GM19324 (cell line): ENCODE measurements around the gene PRPS1.
"Not testable (repeated sequence)": the region's sequence is repeated elsewhere in the genome, so short reads cannot be mapped to it uniquely, and the experiment has no call there.

Source experiments
- ATAC-seq: cut with Tn5 transposase; IDR thresholded peaks from one replicate; pipeline ENCODE4 v1.9.1; 2021; ENCODE audit warnings: mild to moderate bottlenecking, moderate library complexity; ENCODE audit not compliant: unreplicated experiment, low FRiP score

PRPS1 gene

DNA sequence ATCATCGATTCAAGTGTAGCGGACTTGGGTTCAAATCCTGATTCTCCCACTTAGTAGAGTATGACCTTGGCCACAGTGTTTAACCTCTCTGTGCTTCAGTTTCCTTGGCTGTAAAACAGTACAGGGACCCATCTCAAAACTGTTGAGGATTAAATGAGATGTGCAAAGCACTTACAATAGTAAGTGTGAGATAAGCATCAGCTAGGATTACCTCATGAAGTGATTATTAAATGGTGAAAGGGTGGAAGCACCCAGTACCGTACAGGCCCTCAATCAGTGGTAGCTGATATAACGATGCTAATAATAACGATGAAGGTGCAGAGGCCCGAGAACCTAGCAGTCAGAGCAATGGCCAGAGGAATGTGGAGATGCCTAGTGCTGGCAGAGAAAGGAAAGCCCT lies 45.1 kb downstream of the PRPS1 start:
- no peak for ATAC-seq

DNA sequence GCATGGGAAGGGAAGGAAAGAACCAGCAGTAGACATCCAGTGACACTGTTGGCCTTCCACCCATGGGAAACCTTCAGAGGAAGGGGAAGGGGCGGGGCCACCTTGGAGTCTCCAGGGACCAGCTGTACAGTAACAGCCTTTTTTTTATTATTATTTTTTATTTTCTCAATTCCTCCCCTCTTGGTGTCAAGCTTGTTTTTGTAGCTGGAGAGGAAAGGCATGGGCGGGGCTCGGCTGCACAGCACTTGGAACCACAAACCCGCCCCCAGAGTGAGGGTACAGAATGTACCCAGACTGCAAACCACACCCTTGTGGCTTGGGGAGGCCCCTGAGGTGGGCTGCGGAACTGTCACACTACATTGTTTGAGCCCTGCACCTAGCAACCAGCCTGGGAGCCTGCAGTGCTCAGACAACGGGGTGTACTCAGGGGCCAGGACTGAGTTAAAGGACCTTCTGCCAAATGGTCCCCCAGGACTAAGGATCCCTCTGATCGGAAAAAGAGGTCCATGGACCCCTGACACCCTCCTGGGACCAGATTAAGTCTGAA lies 45.7 kb downstream of the PRPS1 start:
- ATAC-seq, result peak; percentile 91

DNA sequence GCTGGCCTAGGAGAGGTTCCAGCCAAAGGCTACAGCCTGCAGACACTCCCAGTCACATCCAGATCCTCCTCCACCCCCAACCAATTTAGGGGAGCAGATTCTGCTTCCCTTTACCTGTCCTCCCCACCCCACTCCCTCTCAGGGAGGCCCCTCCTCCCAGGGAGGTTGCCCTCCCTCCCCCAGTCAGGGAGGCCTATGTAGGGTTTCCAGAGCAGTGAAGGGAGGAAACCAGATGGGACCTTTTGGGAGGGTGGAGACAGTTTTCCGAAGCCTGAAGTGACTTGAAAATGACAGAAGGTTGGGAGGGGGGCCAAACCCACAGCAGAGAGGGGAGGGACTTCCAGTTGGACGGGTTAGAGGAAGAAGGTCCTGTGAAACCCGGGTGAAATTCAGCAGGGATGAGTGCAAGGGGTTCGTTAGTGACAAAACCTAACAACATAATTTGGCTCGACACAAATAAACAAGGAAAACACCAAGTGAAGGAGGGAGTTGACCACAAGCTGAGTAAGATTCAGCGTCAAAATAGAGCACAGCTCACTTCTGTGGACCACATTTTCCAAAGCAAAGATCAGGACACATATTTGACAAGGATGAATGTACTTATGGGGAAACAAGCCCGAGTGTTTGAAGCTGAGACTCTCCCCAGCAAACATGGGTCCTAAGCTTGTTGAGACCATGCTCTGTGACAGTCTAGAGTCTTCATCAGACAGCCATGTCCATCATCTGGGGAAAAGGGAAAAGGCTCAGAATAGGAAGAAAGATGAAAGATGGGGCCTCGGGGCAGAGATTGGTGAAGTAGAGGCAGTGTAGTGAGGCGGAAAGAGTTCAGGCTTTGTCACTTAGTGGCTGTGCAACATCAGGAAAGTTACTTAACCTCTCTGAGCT lies 46.4 kb downstream of the PRPS1 start:
- peak; percentile 2 for ATAC-seq

DNA sequence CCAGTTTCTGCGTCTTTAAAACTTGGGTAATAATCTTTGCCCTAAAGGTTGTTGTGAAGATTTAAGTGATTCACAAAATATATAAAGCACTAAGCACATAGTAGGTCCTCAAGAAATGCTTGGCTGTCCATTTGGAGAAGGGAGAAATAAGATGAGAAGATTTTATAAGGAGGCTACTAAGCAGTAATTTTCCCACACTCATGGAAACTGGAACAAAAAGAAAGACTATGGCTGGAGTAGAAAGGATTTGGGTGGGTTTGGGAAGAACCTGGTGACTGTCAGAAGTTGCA lies 47.0 kb downstream of the PRPS1 start:
- no peak for ATAC-seq

DNA sequence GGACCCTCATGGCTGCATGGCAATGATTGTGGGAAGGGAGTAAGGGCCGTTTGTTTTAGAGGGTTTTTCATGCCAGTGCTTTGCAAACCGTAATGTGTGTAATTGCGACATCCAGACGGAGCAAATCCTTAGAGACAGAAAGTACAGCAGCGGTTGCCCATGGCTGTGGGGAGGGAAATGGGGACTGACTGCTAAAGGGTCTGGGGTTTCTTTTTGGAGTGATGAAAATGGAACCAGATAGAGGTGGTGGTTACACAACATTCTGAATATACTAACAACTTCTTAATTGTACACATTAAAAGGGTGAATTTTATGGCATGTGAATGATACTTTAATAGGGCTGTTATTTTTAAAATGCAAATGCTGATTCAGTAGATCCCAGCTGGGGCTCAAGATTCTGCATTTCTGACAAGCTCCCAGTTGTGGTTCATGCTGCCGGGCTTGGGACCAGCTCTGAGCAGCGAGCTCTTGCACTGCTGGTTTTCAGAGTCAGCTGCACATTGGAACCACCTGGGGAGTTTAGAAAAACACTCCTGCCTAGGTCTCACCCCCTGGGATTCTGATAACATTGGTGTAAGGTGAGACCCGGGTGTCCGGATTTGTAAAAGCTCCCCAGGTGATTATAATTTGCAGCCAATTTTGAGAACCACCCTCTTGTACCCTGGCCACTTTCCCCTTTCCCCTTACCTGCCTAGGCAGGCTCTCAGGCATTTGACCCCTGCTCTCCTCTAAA lies 47.7 kb downstream of the PRPS1 start:
- ATAC-seq, result no peak

DNA sequence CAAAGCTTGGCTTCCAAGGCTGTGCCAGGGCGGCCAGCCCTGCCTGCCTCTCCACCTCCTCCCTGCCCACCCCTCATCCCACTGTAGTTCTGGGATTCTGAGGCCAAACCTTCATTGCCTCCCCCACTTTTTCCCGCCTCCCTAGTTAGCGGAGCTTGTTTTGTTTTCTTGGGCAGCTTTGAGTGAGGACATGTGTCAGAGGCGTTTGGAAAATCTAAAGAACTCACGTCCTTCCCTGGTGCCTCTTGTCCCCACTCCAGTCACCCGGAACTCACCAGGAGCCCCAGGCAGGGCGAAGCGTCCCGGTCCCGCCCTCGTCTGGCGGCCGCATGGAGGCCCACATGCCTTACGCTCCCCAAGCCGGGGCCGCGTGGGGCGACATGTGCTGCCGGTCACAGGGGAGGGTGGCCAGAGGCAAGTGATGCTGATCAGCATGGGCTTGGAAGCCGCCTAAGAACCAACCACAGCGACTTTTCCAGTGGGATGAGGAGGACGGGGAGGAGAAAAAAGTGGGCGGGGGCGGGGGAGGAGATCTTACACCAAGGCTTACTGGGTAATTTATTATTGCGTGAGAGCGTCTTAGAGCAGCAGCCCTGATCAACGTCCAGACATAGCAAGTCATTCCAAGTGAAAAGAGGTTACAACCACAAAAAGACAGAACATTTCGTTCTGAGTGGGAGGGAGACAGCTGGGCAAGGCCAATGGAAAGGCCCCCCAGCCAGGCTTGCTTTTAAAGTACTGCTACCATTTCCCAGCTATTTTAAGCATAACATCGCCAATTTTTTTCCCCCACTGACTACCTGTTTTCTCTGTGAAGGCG lies 48.5 kb downstream of the PRPS1 start:
- no peak for ATAC-seq

DNA sequence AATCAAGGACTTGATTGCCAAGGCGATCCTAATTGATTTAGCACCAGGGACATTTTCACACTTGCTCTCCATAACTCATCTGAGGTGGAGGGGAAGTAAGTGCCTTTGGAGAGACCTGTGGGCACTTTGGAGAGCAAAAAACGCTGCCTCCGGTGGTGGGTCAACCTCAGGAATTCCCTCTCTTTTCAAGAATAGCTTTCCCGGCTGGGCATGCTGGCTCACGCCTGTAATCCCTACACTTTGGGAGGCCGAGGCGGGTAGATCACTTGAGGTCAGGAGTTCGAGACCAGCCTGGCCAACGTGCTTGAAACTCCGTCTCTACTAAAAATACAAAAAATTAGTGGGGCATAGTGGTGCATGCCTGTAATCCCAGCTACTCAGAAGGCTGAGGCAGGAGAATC lies 49.2 kb downstream of the PRPS1 start:
- ATAC-seq, result no peak

DNA sequence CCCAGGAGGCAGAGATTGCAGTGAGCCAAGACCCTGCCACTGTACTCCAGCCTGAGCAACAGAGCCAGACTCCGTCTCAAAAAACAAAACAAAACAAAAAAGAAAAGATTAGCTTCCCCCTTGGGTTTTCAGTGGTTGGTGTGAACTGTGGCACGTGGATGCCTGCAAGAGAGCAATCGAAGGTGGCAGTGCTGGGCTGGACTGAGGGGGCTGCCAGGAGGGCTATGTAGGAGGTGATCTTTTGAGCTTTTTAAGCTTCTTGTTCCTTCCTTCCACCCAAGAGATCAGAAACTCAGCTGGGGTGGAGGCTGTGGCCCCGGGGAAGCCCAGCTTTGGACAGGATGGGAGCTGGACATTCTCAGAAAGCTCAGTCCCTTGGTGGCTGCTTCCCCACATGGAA lies 49.6 kb downstream of the PRPS1 start:
- no peak for ATAC-seq

DNA sequence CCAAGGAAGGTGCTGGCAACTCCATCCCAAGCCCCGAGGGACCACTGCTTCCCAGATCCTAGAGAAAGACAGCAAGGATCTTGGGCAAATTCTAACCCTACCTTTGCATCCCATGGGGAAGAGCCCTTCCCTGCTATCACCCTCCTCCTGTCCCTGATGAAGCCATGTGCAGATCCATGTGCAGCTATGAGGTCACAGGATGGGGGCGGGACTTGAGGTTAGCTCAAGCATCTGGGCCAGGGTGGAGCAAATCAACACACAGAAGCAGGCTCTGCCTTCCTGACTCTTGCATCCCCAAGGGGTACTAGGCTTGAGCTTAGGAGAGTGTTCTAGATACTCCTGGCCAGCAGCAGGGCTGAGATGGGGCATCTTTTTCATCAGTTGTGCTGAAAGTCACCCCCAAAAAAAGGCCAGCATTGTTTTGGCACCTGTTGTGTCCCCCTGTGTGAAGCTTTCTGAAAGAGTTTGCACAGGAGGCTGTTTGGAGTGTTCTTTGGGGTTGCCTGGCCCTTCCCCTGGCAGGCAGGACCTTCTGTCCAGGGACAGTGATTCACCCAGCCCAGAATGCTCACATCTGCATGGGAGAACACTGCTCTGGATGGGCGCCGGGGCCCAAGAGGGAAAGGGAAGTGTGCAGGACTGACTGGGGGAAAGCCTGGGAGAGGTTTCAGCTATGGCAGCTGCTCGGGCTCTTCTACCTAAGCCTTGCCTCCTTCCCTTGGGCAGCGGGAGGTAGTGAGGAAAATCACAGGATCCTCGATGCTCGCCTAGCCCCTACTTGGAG lies 50.8 kb downstream of the PRPS1 start:
- no peak for ATAC-seq

DNA sequence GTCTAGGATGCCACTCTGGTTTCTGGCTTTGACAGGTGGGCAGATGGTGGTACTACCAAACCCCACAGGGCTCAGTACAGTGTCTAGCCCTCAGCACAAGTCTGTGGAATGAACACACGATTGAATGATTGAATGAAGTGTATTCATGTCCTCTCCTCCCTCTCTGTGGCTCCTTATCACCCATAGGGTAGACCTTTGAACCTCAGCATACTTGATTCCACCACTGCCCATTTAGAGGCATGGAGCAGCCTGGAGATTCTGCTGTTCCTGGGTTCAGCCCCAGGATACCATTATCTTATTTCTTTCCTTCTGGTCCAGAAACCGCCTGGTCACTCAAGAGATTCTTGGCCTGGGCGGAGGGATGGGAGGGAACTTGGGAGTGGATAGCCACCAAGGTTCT lies 53.9 kb downstream of the PRPS1 start:
- ATAC-seq, result no peak

DNA sequence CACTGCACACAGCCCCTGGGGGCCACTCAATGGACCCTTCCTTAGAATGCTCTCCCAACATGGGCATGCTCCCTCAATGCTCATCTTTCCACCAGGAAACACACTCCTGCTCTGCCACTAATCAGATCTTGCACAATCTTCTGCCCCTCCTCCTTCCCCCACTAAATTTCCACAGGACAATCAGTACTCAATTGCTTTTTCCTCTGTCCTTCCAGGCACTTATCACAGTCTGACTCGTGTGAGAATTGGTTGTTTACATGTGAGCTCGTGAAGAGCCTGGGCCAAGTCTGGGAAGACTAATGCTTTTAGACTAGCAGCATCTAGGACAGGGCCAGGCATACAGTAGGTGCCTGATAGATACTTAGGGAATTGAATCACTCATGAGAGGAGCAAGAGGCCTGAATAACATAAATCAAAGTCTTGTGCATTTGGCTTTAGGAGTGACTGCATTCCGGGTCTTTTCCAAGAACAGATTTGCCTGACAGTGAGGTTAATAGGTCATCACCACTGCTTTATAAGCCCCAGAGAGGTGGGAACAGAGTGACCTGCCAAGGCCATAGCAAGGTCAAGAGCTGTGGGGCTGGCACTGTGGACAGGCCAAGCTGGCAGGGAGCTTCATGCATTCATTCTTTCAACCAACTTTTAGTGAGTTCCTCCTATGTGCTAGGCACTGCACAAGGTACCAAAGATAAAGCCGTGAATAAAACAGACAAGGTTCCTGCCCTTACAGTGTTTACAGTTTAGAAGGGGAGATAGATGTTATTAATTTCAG lies 55.0 kb downstream of the PRPS1 start:
- ATAC-seq, result no peak

DNA sequence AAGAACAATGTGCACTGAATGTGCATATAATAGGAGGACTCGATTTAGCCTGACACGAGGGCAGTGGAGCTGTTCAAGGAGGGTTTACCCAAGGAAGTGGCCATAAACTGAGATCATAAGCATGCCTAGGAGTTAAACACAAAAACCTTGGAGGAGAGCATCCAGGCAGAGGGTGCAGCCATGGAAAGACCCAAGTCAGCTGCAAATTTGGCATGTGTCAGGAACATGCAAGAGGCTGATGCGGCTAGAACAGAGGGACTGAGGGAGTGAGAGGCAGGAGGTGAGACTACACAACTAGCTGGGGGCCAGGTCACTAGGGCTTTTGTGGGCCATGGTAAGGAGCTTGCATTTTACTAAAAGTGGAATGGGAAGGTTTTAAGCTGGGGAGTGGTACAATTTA lies 55.6 kb downstream of the PRPS1 start:
- ATAC-seq, result no peak

DNA sequence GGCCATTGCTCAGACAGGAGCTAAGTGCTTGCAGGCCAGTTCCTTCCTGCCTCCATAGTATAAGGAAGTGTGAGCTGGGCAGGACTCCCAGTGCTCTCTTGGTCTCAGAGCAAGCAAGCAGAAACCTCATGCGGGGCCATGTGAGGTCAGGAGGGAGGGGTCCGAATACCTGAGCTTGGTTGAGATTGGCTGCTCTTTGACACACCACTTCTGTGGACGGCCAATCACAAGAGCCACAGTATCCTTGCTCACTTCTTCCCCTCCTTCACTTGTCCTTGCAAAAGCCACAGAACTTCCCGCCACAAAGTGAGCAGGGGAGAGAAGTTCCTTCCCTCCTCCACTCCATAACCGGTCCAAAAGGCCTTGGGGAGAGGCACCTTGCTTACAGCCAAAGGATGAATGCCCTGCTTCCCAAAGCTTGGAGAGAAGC lies 56.7 kb downstream of the PRPS1 start:
- ATAC-seq, result peak; percentile 74

DNA sequence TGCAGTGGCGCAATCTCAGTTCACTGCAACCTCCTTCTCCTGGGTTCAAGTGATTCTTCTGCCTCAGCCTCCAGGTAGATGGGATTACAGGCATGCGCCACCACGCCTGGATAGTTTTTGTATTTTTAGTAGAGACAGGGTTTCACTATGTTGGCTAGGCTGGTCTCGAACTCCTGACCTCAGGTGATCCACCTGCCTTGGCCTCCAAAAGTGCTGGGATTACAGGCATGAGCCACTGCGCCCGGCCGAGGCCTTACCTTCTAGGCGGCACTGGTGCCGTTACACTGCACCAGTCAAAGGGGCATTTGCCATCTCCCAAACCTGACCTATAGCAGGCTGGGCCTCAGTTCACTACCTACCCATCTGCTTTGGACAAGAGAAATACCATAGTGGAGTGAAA lies 57.3 kb downstream of the PRPS1 start:
- not testable (repeated sequence) for ATAC-seq

DNA sequence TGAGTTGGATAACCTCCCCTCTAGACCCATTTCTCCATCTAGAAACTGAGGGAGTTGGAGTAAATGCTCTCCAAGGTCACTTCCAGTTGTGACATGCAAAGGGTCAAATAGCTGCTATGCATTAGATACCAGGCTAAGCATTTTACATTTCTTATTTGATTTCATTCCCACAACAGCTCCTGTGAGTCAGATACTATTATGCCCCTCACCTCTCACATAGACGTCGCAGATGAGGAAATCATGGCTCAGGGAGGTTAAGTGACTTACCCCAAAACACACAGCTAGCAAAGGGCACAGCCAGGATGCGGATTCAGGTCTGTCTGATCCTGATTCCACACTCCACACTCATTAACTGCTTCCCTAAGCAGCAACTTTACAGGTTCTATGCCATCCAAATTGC lies 57.7 kb downstream of the PRPS1 start:
- no peak for ATAC-seq

DNA sequence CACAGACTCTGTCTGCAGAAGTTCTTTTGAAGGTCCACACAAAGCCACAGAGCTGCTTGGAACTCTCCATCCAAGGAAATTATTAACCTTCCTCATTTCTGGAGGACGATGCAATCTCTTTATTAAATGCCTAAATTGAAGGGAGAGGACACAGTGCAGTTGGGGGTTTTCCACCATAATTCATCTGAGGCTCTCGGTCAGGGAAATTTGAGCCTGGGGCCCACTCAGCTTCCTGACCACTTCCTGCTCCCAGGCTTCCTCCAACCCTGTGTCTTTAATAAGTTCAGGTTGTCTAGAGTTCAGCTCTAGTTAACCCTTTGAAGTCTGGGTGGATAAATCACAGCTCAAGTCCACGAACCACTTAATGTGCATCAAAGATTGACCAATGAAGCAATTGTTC lies 58.5 kb downstream of the PRPS1 start:
- ATAC-seq, result no peak

DNA sequence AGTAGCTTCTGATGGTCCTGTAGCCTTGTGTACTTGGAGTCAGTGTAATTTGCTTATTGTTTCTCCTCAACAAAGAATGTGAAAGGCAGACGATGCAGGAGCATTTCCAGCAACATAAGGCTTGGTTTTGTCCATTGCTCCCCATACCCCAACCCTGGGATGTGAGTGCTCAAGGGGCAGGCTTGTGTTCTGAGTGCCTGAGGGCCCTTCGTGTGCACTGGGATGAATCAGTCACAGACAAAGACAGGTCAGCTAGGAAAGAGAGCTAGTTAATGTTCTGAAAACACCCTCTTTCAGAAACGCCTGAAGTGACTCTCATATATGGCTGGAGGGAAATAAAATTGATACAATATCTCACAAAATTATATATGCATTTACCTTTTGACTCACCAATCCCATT lies 59.1 kb downstream of the PRPS1 start:
- ATAC-seq, result no peak

DNA sequence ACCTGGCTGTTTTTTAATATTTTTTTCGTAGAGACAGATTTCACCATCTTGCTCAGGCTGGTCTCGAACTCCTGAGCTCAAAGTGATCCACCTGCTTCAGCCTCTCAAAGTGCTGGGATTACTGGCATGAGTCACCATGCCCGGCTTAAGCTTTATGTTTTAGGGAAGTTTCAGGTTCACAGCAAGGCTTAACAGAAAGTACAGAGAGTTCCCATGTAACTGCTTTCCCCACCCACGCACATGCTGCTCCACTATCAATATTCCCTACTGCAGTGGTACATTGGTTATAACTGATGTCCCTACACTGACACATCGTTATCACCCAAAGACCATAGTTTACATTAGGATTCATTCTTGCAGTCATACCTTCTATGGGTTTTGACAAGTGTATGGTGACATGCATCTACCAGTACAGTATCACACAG lies 62.7 kb downstream of the PRPS1 start:
- ATAC-seq, result no peak

DNA sequence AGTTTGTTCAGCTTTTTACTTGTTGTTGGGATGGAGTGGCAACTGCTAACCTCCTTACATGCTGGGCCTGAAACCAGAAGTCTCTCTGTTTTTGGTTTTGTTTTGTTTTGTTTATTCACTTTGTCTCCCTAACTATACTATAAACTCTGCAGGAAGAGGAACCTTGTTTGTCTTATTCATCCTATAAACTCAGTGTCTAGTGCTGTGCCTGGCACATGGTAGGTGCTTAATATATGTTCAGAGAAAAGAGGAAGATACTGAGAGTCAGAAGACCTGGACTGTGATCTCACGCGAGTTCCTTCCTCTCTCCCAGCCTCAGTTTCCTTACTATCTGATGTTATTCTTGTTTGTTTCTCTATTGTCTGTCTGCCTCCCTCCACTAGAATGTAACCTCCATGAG lies 71.3 kb downstream of the PRPS1 start:
- ATAC-seq, result no peak
